CD4-positive, alpha-beta T cell treated with Interleukin-15 for 1 hour (primary cell): ENCODE data around the gene PJVK.
A peak's percentile ranks its signal among the peaks of the same experiment; 100 is the strongest.
"Not testable (repeated sequence)": the region's sequence is repeated elsewhere in the genome, so short reads cannot be mapped to it uniquely, and the experiment has no call there.

ENCODE experiments used
- DNase-seq: peaks from one replicate; pipeline ENCODE4 v3.0.0-alpha.2; 2020

PJVK gene

GRCh38 chr2:178436662-178437061 is 14.5 kb upstream of the PJVK start:
- DNase-seq = no peak

- DNase-seq = no peak
Observed at GRCh38 chr2:178441426-178441825, 9.8 kb upstream of the PJVK start.

- no peak for DNase-seq
Observed at GRCh38 chr2:178448968-178449661, 2.1 kb upstream of the PJVK start.

- no peak for DNase-seq
Observed at GRCh38 chr2:178449700-178450523, 1.3 kb upstream of the PJVK start.

- peak; percentile 83 for DNase-seq
Observed at GRCh38 chr2:178450524-178450773, 729 bp upstream of the PJVK start.

- DNase-seq = no peak
Observed at GRCh38 chr2:178452334-178452733, 1.2 kb downstream of the PJVK start.

GRCh38 chr2:178452870-178453269 is 1.7 kb downstream of the PJVK start:
- DNase-seq = no peak

- no peak for DNase-seq
Observed at GRCh38 chr2:178455947-178456346, 4.8 kb downstream of the PJVK start.

- DNase-seq = no peak
Observed at GRCh38 chr2:178457390-178457886, 6.3 kb downstream of the PJVK start.

GRCh38 chr2:178469219-178469849 is 18.2 kb downstream of the PJVK start:
- DNase-seq = no peak

- not testable (repeated sequence) for DNase-seq
Observed at GRCh38 chr2:178471313-178471712, 20.1 kb downstream of the PJVK start.

GRCh38 chr2:178473373-178473772 is 22.2 kb downstream of the PJVK start:
- no peak for DNase-seq

GRCh38 chr2:178473931-178474330 is 22.8 kb downstream of the PJVK start:
- DNase-seq = no peak

- no peak for DNase-seq
Observed at GRCh38 chr2:178474560-178474959, 23.4 kb downstream of the PJVK start.

- DNase-seq = no peak
Observed at GRCh38 chr2:178476477-178476876, 25.3 kb downstream of the PJVK start.

- DNase-seq = no peak
Observed at GRCh38 chr2:178477443-178478129, 26.4 kb downstream of the PJVK start.

GRCh38 chr2:178478130-178478438 is 26.9 kb downstream of the PJVK start:
- DNase-seq = no peak

- peak; percentile 86 for DNase-seq
Observed at GRCh38 chr2:178478439-178479274, 27.5 kb downstream of the PJVK start, which contains the start of gene FKBP7. TSS of gene FKBP7 (minus strand) at chr2:178478600. CDS start at chr2:178478499, 101 bp downstream.

- no peak for DNase-seq
Observed at GRCh38 chr2:178479275-178479616, 28.1 kb downstream of the PJVK start.

- DNase-seq = no peak
Observed at GRCh38 chr2:178479758-178480226, 28.6 kb downstream of the PJVK start.

GRCh38 chr2:178480227-178481181 is 29.3 kb downstream of the PJVK start, which contains the start of gene PLEKHA3:
TSS of gene PLEKHA3 (plus strand) at chr2:178480457. CDS start at chr2:178480870, 413 bp downstream.
- DNase-seq = peak; percentile 85
